AG10803 (cell line): ENCODE results near the gene GLDN.

ENCODE experiments used
- DNase-seq: peaks from one replicate; pipeline ENCODE4 v3.0.0; 2010; ENCODE audit warnings: low read depth
- H3K4me3 ChIP-seq: 2 replicates; pipeline ENCODE4 v1.5.1; 2011; ENCODE audit warnings: mild to moderate bottlenecking, low read length, control low read depth
- TF ChIP-seq, protein P1 (sequence below): conservative IDR thresholded peaks from 2 replicates; pipeline ENCODE4 v1.5.1; 2011; ENCODE audit warnings: mild to moderate bottlenecking, low read length, control low read depth, inconsistent platforms

The GLDN gene

DNA sequence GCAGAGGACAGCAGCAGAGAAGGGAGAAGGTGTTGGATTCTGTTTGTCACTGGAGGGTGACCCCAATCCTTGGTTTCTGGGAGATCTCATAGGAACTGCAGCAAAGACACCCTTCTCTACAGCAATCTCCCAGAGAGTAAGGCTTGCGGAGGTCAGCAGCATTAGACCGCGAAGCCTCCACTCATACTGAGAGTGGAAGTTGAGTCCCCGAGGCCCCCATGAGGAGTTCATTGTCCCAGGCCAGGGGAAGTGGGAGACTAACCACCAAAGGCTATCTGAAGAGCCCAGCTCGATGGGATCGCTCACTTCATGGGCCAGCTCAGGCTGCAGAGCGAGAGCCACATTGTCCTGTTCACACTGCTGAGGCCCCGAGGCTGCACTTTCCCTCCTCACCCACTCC lies 44.6 kb downstream of the GLDN start:
- TF ChIP-seq, protein P1, sequence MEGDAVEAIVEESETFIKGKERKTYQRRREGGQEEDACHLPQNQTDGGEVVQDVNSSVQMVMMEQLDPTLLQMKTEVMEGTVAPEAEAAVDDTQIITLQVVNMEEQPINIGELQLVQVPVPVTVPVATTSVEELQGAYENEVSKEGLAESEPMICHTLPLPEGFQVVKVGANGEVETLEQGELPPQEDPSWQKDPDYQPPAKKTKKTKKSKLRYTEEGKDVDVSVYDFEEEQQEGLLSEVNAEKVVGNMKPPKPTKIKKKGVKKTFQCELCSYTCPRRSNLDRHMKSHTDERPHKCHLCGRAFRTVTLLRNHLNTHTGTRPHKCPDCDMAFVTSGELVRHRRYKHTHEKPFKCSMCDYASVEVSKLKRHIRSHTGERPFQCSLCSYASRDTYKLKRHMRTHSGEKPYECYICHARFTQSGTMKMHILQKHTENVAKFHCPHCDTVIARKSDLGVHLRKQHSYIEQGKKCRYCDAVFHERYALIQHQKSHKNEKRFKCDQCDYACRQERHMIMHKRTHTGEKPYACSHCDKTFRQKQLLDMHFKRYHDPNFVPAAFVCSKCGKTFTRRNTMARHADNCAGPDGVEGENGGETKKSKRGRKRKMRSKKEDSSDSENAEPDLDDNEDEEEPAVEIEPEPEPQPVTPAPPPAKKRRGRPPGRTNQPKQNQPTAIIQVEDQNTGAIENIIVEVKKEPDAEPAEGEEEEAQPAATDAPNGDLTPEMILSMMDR, result no peak
- DNase-seq, result no peak
- H3K4me3 ChIP-seq, result no peak overlapping the region

DNA sequence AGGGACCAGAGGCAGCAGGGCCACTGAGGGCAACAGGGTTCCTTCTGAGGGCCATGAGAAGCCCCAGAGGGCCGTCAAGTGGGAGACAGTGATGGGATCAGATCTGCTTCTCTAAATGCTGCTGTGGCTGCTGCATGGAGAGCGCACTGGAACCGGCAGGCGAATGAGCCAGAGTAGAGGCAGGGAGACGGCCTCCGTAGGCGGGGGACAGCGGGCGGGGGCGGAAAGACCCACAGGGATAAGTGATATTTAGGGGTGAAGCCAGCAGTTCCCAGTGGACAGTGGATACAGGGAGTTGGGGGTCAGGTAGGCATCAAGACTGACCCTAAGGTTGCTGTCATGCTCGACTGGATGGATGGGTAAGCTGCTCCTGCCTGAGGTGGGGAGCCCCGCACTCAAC lies 45.0 kb downstream of the GLDN start:
- H3K4me3 ChIP-seq, result no peak overlapping the region
- no peak for DNase-seq
- TF ChIP-seq, protein P1, result no peak

DNA sequence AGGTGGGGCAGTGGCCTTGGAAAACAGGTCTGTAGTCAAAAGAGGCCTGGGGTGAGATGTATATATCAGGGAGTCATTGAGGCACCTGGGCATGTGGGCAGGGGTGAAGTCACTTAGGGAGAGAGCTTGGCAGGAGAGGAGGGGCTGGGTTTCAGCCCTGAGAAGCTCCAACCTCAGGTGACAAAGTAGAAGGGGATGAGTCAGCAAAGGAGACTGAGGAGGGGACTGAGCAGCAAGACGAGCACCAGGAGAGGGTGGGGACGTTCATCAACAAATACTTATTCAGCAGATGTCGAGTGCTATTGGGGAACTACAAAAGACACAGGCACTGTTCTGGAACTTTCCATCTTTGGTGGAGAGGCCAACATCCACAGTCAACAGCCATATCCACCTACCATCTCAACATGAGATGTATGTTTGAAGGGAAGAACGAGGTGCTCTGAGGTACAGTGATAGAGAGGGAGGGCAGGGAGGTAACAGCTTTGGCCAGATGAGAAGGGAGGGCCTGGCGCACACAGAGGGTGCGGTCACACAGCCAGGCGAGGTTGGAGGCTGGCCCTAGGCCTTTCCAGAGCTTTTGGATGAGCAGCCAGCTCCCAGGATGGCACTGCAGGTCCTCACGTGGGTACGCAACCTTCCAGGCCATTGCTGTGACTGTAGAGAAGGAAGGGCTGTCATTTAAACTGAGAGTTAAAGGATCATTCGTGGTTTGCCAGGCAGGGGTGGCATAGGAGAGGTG lies 45.7 kb downstream of the GLDN start:
- TF ChIP-seq, protein P1, result no peak
- DNase-seq, result no peak
- no peak overlapping the region for H3K4me3 ChIP-seq

DNA sequence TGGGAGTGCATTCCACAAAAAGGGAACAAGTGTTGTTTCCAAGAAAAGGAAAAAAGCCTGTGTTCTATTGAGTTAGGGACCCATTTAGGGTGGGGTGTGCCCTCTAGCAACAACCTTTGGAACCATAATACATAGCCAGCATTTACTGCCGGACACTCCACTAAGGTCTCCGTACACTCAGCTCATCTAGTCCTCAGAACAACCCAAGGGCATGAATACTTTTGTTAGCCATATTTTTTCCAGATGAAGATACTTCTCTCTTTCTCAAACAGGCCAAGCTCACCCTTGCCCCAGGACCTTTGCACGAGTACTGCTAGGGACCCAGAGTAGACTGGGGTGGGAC lies 46.2 kb downstream of the GLDN start:
- no peak for DNase-seq
- H3K4me3 ChIP-seq, result no peak overlapping the region
- TF ChIP-seq, protein P1, result no peak

DNA sequence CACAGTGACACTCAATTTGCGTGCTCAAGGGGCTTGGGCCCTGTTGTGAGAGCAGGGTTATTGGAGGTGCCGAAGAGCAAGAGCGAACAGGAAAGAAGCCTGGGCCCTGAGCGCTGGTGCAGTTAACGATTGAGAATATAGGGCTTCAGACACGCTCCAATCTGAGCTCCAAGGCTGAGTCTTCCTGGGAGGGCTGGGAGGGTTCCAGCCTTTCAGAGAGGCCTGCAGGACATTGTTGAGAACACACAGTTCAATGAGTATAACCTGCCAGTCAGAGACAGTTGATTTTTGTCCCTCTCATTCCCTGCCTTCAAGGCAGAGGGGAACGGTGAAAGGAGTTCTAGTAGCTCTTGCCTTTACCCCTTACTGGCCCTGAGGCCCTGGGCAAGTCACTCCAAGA lies 47.3 kb downstream of the GLDN start:
- DNase-seq, result no peak
- TF ChIP-seq, protein P1, result no peak

DNA sequence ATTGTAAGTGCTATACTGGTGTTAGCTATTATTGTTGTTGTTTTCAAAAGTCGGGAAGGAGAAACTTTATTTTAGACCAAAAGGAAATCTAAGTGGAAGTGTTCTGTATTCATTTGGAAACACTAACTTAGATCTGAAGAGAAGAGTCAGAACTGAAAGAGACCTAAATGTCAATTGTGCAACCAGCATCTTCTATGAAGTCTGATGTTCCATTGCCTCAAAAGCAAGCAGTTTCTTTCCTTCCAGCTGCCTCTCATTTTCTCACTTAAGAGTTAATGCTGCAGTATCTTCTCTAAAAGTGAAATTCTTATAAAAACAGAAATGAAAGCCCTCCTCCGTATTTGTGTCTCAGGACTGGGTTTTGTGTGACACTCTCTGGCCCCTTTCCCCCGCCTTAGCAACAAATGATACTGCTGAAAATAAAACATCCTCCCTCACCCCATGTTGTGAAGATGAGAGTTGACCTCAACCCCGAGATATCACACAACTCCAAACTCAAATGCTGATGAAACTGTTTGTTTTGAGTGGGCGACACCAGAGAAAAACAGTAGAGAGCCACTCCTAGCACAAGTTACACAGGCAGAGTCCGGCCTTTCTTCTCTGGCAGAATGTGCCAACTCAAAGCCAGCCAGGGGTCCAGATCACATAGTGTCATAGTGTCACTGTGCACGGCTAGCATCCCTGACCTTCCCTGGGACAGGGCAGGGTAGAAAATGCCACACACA lies 48.9 kb downstream of the GLDN start:
- DNase-seq, result no peak
- TF ChIP-seq, protein P1, result no peak
- no peak overlapping the region for H3K4me3 ChIP-seq

More for the DNA sequence above, 47.3 kb downstream of the GLDN start:
- no peak overlapping the region for H3K4me3 ChIP-seq

DNA sequence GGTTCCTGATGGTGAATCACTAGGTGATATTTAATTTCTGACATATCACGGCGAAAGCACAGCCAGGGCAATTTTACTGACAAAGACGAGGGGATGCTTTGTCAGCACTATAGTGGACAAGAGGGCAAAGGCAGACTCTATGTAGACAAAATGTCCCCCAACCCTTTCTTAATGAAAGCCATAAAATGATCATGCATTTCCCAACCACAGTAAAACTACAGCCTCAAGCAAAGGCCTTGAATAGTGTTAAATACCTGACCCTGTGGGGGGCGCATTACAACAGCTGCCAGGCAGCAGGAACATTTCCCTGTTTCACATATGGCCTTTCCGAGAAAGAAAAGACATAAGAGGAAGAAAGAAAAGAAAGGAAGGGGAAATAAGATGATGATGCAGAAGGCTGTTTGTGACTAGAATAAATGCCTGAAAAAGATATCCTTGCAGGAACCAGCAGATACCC lies 49.5 kb downstream of the GLDN start:
- DNase-seq, result no peak
- no peak overlapping the region for H3K4me3 ChIP-seq

More for the DNA sequence above, 49.5 kb downstream of the GLDN start:
- TF ChIP-seq, protein P1, result no peak
